Fibroblast of peridontal ligament (primary cell): Measurements from ENCODE around the gene GPA33.
A peak's percentile ranks its signal among the peaks of the same experiment; 100 is the strongest.

Experiments used
- DNase-seq: peaks from one replicate; pipeline ENCODE4 v3.0.0-alpha.2; 2010; ENCODE audit errors: extremely low read depth

Gene GPA33, protein sequence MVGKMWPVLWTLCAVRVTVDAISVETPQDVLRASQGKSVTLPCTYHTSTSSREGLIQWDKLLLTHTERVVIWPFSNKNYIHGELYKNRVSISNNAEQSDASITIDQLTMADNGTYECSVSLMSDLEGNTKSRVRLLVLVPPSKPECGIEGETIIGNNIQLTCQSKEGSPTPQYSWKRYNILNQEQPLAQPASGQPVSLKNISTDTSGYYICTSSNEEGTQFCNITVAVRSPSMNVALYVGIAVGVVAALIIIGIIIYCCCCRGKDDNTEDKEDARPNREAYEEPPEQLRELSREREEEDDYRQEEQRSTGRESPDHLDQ

DNA sequence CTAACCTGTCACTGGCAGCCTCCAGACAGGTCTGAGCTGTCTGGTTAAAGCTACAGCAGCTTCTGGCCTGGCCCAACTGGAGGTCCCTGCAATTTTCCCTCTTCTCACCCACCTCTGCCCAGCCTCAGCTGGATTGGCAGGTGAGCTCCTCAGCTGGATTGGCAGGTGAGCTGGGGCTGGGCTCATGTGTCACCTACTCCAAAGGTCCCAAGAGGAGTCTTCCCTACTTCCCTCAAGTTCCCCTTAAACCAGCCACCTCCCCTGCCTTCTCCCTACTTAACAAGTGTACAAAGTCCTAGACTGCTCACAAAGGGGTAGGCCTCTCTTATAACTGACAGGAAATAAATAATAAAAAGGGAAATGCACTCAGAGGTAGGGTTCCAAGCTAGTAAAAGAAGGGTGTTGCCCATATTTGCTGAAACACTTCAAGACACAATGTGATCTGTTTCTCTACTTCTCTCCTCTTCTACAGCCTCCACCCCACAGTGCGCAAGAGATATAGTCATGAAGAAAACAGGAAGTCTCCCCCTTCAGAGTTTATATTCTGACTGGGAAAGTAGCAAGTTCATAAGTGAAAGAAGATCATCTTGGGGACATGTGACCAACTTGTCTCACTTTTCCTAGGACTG is at the start of gene GPA33:
GPA33 (minus strand) TSS at position 64 of the 629 bp plus-strand sequence. CDS start 90 bp downstream, outside the sequence.
- DNase-seq = no peak

DNA sequence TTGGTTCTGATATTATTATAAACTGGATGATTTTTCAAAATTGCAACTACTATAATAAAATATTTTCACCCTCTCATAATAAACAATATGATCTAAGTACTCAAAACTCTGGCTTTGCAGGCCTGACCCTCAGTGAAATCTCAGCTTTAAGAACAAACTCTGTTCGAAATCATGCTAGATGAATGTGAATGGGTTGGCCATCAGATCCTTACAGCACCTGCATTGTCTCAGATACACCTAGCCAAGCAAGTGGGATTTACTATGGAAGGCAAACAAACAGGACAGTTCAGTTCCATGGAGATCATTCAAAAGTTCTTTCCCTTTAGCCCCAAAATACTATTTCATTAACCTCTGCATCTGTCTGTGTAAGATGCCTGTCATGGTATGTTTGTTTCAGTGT is 48.5 kb upstream of the GPA33 start:
- DNase-seq = no peak

DNA sequence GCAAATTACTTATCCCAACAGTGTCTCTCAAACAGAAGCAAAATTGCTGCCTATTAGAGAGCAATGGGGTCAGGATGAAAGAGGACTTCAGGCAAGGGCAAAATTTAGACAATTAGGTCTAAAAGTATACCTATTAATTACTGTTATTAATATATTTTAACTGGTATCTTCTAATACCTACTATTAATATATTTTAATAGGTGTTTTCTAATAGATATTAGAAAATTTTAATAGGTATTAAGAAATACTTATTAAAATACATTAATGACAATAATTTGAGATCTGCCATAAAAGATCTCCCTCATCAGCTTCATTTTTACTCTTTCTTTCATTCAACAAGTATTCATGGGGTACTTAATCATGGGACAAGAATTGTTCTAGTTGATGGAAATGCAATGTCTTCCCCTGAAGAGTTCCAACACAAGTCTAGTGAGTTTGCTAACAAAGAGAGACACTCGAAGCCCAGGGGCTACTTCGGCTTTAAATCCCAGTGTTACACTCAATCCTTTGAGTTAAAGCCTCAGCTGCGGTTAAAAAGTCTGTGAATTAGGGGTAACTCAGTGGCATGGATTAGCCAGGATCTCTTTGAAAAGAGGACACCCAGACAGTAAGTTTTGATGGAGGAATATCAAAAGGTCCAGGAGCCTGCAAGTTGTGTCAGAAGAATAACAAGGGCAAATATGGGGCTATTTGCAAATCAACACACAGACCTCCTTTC is 47.8 kb upstream of the GPA33 start:
- no peak for DNase-seq

DNA sequence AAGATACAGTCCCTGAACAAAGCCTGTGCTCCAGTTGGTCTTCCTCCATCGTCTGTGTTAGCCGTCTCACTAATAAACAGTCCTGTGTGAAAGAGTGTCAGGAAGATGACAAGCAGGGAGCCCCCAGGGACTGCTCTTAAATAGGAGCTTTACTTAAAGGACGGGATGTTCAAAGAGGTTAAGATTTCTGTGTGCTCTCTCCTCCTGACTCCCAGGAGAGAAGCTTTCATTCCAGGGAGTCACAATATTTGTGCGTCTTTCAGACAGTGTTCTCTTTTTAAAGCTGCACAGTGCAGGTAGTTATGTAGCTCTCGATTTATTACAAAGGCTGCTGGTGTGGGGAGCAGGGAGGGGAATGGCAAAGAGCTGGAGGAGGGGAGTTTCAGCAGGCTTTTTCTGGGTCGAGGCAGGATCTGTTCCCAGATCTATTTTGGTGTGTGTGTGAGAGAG is 47.2 kb upstream of the GPA33 start:
- no peak for DNase-seq

DNA sequence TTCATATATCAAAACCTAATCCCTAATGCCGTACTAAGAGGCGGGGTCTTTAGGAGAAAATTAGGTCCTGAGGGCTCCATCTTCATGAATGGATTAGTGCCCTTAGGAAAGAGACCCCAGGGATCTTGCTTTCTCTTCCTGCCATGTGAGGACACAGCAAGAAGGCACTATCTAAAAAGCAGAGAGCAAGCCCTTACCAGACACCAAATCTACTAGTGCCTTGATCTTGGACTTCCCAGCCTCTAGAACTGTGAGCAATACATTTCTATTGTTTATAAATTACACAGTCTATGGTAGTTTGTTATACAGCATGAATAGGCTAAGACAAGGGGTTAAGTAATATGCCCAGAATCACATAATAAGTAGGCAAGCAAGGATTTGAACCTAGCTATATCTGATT is 46.6 kb upstream of the GPA33 start:
- no peak for DNase-seq

DNA sequence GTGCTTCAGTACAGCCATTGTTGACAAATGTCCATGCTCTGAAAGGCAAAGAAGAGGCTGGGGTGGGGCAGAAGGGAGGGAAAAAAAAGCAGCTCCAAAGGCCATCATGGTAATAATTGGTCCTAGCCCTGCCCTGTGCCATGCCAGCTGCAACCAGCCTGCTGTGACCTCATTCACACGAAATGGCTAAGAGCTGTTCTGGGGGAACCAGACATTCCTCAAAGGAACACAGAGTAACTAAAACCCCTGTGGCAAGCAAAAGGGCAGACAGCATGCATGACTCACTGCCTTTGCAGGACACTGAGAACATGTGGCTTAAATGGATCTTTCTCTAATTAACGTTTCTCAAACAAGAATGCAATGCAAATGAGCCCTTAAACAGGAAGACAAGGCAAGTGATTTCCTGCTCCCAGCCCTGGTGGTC is 46.0 kb upstream of the GPA33 start:
- peak; percentile 8 for DNase-seq

DNA sequence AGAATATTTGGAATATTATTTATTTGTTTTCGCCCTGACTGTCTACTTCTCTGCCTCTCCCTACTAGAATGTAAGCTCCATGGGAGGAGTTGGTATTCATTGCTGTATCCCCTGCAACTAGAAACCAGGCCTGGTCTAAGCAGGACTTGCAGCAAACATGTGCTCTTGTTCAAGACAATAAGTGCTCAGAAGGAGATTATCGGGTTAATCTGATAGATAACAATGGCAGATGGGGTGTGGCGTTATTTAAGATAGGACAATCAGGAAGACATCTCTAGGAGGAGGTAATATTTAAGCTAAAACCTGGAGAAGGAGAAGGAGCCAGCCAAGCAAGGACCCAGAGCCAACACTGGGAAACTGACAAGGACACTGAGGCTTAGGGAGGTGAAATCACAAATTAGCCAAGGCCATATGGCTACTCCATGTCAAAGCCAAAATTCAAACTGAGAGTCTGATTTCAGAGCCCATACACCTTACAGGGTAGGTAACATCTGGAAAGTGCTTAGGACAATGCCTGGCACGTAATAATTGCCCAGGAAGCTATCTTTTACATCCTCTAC is 45.2 kb upstream of the GPA33 start:
- DNase-seq = no peak

DNA sequence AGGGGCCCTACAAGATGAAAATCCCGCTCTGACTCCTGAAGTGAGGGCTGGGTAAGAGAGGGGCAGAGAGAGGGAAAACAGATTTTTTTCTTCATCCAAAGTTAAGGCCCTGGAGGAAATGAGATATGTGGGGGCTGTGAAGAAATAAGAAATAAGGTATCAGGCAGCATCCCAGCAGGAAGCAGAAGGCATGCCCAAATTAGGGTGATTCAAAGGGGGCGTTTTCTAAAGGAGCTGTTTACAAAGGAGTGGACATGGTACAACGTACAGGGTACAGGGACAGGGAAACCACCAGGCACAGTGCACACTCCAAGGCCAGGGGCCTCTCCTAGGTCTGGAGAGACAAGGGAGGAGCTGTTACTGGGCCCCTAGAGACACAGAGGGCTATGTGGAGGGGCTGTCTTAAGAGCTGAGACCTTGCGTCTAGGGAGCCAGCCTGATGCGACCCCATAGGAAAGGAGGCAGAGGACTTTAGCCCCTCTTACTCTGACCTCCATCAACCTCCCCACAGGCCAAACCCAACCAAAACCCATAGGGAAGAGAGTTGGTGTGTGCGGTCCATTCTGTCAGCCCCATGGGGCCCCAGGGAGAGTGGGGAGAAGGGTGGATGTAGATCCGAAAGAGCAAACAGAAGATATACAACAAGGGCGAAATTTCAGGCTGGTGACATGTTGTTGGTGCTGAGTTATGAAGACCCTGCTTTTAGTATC is 42.3 kb upstream of the GPA33 start:
- no peak for DNase-seq

DNA sequence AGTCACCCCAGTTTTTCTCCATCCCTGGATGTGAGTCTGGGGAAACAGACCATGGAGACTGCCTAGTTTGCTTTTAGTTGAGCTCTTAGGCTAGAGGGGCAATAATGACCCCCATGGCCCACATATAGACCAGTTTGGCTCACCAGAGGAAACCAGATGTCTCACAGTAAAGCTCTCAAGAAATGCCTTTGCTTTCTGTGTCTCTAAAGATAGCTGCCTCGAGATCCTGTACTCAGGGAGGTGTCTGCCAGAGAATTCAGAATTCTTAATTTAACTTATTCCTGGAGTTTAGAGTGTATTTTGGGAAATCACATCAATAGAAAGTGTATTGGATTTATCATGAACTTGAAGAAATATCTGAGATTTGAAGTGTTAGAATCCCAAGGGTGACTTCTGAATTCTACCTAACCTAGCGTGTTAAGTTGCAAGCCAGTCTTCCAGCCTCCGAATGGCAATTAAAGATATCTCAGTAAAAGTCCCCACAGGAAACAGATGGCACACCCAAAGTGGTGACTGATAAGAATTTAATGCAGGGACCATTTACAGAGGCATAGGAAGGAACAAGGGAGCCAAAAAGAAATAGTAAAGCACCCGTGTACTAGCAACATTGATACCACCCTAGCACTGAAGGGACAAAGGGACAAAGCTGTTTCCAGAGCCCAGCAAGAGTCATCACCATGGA is 40.8 kb upstream of the GPA33 start:
- no peak for DNase-seq

DNA sequence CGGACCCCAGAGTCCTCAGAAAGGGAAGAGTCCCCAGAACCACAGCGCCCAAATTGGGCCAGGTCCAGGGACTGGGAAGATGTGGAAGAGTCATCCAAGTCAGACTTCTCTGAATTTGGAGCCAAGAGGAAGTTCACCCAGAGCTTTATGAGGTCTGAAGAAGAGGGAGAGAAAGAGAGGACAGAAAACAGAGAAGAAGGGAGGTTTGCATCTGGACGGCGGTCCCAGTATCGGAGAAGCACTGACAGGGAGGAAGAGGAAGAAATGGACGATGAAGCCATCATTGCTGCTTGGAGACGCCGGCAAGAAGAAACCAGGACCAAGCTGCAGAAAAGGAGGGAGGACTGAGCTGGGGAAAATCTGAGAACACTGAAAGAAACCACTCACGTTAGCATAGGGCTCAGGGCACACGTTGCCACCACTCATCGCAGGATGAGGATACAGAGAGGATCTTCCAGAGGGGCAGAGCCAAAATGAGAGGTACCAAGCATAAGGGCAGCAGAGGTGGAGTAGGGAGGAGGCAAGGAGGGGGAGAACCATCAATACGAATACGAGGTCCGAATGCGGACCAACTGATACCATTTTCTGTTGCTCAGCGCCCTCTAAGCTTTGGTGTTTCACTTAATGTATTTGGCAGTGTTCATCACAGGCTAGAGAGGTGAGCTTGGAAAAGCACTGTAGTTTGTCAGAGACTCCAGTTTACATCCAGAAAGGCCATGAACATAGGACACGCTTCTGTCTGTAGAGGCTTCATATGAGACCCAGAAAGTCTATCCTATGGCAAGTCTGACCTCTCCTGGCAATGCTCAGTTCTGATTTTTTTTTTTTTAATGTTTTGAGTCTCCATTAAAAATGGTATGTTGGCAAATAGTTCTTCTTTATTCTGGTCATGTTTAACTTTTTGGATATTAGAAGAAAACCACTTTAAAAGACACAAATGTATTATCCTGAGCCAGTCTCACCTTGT is 38.4 kb upstream of the GPA33 start:
- DNase-seq = no peak

DNA sequence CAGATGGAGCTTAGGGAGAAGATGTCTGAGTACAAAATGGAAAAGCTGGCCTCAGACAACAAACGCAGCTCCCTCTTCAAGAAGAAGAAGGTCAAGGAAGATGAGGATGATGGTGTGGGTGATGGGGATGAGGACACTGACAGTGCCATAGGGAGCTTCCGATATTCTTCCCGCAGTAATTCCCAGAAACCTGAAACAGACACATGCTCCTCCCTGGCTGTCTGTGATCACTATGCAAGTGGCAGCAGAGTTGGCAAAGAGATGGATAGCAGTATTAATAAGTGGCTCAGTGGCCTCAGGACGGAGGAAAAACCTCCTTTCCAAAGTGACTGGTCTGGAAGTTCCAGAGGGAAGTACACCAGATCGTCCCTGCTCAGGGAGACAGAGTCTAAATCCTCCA is 37.5 kb upstream of the GPA33 start:
- DNase-seq = no peak

DNA sequence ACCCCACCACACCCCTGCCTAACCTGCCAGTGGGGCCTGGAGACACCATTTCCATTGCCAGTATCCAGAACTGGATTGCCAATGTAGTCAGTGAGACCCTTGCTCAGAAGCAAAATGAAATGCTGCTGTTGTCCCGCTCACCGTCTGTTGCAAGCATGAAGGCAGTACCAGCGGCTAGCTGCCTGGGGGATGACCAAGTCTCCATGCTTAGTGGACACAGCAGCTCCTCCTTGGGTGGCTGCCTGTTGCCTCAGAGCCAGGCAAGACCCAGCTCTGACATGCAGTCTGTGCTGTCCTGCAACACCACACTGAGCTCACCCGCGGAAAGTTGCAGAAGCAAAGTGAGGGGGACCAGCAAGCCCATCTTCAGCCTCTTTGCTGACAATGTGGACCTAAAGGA is 37.1 kb upstream of the GPA33 start:
- DNase-seq = no peak

DNA sequence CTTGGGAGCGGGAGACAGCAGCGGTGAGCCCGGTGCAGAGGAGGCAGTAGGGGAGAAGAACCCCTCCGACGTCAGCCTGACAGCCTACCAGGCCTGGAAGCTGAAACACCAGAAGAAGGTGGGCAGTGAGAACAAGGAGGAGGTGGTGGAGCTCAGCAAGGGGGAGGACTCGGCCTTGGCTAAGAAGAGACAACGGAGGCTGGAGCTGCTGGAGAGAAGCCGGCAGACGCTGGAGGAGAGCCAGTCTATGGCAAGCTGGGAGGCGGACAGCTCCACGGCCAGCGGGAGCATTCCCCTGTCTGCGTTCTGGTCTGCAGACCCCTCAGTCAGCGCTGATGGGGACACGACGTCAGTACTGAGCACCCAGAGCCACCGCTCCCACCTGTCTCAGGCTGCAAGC is 36.6 kb upstream of the GPA33 start:
- DNase-seq = no peak

DNA sequence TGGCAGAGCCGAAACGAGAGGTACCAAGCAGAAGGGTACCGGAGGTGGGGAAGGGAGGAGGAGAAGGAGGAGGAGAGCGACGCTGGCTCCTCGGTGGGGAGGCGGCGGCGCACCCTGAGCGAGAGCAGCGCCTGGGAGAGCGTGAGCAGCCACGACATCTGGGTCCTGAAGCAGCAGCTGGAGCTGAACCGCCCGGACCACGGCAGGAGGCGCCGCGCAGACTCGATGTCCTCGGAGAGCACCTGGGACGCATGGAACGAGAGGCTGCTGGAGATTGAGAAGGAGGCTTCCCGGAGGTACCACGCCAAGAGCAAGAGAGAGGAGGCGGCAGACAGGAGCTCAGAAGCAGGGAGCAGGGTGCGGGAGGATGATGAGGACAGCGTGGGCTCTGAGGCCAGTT is 36.1 kb upstream of the GPA33 start:
- no peak for DNase-seq

DNA sequence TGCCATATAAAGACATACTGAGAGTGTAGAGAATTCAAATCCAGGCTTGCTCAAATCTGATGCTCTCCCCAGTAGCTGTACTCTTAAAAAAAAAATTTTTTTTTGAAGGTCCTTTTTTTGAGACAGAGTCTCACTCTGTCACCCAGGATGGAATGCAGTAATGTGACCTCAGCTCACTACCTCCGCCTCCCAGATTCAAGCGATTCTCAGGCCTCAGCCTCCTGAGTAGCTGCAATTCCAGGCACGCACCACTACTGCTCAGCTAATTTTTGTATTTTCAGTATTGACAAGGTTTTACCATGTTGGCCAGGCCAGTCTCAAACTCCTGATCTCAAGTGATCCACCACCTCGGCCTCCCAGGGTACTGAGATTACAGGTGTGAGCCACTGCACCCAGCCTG is 32.4 kb upstream of the GPA33 start:
- DNase-seq = no peak

DNA sequence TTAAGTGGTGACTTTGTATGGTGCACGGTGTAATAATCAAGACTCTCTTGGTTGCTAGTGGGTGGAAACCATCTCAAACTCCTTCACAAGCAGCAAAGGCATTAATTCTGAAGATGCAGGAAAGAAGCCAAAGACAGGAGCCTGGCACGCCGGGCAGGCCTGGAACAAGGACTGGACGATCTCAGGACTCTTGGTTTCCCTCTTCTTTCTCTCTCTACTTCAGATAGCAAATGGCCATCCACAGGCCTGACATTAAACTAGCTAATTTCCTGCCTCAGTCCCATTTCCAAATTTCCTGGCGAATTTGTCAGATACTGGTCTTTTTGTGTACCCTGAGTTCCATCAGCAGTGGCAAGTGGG is 31.9 kb upstream of the GPA33 start:
- DNase-seq = no peak

DNA sequence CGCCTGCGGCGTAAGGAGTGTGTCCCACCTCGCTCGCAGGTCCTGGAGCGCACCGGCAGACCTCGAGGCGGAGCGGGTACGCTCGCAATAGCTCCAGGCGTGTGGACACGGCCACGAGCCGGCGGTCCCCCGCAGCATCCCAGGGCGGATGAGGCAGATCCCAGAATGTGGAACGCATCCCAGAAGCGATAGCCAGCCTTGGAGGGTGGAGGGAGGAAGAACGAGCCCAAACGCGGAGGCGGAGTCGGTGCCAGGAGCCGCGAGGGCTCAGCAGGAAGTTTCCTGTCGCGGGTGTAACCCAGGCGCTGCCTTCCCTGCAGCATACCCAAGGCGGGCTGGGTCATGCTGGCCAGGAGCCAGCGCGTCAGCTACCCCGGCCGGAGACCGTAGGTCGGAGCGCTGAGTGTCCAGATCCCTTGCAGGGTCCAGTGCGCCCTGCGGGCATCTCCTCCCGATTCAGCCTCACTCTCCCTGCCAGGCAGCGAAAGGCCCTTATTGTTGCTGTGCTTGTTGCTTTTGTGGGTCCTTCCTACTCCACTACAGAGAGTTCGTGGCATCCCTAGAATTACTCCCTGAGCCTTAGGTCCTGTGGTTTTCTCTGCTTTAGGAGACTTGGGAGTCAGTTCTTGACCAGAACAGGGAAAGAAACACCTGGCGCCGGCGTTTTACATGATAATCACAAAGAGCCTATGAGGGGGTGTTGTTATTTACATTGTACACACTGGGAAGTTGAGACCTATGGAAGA is 31.4 kb upstream of the GPA33 start:
- DNase-seq = no peak

DNA sequence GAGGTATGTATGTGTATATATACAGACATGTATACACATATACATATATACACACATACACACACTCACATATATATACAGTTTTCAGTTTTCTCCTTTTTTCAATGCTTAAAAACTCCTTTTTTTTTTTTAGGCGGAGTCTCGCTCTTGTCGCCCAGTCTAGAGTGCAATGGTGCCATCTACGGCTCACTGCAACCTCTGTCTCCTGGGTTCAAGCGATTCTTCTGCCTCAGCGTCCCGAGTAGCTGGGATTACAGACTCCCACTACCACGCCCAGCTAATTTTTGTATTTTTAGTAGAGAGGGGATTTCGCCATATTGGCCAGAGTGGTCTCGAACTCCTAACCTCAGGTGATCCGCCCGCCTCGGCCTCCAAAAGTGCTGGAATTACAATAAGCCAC is 30.7 kb upstream of the GPA33 start:
- DNase-seq = no peak

DNA sequence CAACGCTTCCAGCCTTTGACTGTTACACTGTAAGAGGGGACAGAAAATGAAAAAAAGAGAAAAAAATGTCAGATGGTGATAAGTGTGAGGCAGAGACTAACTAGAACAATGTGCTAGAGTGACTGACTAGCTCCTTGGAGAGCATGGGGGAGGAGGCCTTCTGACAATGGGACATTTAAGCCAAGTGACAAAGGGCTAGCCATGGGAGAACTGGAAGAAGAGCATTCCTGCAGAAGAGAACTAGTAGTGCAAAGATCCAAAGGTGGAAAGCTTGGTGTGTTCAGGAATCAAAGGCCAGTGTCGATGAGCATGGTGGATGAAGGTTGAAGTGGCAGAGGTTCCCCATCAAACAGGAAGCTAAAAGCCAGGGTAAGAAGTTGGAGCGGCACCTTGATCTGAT is 29.5 kb upstream of the GPA33 start:
- no peak for DNase-seq

DNA sequence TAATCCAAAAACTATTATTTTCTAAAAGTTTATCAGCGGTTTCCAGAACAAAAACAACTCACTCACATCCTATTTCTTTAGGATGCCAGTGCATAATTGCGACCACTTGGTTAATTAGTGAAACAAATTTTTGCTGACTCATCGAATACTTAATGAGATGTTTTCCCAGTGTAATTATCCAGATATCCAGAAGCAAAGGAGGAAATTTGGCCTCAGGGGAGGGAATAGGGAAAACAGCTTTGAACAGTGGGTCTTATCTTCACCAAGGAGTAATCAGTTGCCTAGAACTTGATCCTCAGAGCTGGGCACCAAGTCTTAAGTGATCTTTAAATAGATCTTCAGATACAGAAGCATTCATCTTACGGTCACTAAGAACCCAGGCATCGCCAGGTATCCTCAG is 28.0 kb upstream of the GPA33 start:
- no peak for DNase-seq
